AG08395 (cell line): ENCODE data around the gene RPS15.

Source experiments
- DNase-seq: peaks from one replicate; pipeline ENCODE4 v3.0.0; 2012; ENCODE audit warnings: mixed read lengths, low spot score

Gene RPS15

GRCh38 chr19:1453525-1454364 is 15.5 kb downstream of the RPS15 start:
- peak; percentile 54 for DNase-seq

GRCh38 chr19:1455002-1455335 is 16.8 kb downstream of the RPS15 start:
- DNase-seq: no peak

GRCh38 chr19:1455336-1456120 is 17.3 kb downstream of the RPS15 start:
- DNase-seq: peak; percentile 65

GRCh38 chr19:1456121-1456900 is 18.1 kb downstream of the RPS15 start:
- no peak for DNase-seq

GRCh38 chr19:1457031-1457739 is 19.0 kb downstream of the RPS15 start:
- DNase-seq: no peak

GRCh38 chr19:1457892-1458291 is 19.7 kb downstream of the RPS15 start:
- DNase-seq: no peak

GRCh38 chr19:1459479-1459878 is 21.3 kb downstream of the RPS15 start:
- no peak for DNase-seq

GRCh38 chr19:1460033-1460995 is 22.1 kb downstream of the RPS15 start:
- no peak for DNase-seq

GRCh38 chr19:1461862-1462261 is 23.7 kb downstream of the RPS15 start:
- no peak for DNase-seq

GRCh38 chr19:1465191-1466016 is 27.2 kb downstream of the RPS15 start:
- peak; percentile 74 for DNase-seq

GRCh38 chr19:1466018-1466460 is 27.8 kb downstream of the RPS15 start:
- no peak for DNase-seq

- DNase-seq: no peak
These were observed 28.4 kb downstream of the RPS15 start for GRCh38 chr19:1466461-1467214.

GRCh38 chr19:1467215-1467489 is 29.0 kb downstream of the RPS15 start:
- no peak for DNase-seq

- DNase-seq: no peak
These were observed 29.5 kb downstream of the RPS15 start for GRCh38 chr19:1467490-1468273.

- no peak for DNase-seq
These were observed 30.2 kb downstream of the RPS15 start for GRCh38 chr19:1468274-1468820.

- no peak for DNase-seq
These were observed 30.6 kb downstream of the RPS15 start for GRCh38 chr19:1468821-1469254.

- DNase-seq: no peak
These were observed 31.3 kb downstream of the RPS15 start for GRCh38 chr19:1469255-1470054.

- DNase-seq: no peak
These were observed 31.8 kb downstream of the RPS15 start for GRCh38 chr19:1470055-1470304.
